NB4 (cell line): ENCODE data around the gene OR13F1.

ENCODE experiments used
- POLR2A ChIP-seq: IDR thresholded peaks from 2 replicates; pipeline ENCODE4 v1.6.1; 2011; ENCODE audit warnings: mild to moderate bottlenecking; ENCODE audit not compliant: insufficient read length; ENCODE audit errors: extremely low read depth
- TF ChIP-seq, protein P1 (sequence below): IDR thresholded peaks from one replicate; pipeline ENCODE4 v1.5.1; 2012; ENCODE audit warnings: low read depth, low read length
- TF ChIP-seq, protein P2 (sequence below): IDR thresholded peaks from 2 replicates; pipeline ENCODE4 v1.6.1; 2011; ENCODE audit warnings: low read depth, low read length

DNA sequence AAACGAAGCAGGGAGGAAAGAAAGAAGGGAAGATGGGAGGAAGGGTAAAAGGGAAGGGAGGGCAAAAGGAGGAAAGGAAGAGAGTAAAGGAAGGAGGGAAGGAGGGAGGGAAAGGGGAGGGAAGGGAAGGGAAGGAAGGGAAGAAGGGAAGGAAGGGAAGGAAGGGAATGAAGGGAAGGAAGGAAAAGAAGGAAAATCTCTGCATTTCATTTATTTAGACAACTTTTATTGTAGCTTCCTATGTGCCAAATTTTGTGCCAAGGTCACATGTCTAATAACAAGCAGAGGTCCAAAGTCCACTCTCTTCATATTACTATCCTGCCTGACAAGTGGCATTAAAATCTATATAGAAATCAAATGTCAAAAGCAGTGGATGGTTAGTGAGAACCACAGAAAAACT lies 35.2 kb downstream of the OR13F1 start:
- no peak for TF ChIP-seq POLR2A
- TF ChIP-seq, protein P1, sequence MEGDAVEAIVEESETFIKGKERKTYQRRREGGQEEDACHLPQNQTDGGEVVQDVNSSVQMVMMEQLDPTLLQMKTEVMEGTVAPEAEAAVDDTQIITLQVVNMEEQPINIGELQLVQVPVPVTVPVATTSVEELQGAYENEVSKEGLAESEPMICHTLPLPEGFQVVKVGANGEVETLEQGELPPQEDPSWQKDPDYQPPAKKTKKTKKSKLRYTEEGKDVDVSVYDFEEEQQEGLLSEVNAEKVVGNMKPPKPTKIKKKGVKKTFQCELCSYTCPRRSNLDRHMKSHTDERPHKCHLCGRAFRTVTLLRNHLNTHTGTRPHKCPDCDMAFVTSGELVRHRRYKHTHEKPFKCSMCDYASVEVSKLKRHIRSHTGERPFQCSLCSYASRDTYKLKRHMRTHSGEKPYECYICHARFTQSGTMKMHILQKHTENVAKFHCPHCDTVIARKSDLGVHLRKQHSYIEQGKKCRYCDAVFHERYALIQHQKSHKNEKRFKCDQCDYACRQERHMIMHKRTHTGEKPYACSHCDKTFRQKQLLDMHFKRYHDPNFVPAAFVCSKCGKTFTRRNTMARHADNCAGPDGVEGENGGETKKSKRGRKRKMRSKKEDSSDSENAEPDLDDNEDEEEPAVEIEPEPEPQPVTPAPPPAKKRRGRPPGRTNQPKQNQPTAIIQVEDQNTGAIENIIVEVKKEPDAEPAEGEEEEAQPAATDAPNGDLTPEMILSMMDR, result no peak
- TF ChIP-seq, protein P2, sequence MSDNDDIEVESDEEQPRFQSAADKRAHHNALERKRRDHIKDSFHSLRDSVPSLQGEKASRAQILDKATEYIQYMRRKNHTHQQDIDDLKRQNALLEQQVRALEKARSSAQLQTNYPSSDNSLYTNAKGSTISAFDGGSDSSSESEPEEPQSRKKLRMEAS, result no peak
